ENCODE results near the gene FAM83G.
"Not testable (repeated sequence)": the region's sequence is repeated elsewhere in the genome, so short reads cannot be mapped to it uniquely, and the experiment has no call there.

FAM83G gene

GRCh38 chr17:19023209-19023999, 18.8 kb upstream of the FAM83G start:
- no peak for DNase-seq (ENCODE audit: low read depth)

GRCh38 chr17:19022747-19023146, 18.2 kb upstream of the FAM83G start:
- no peak for DNase-seq (ENCODE audit: low read depth)

- DNase-seq (ENCODE audit: low read depth) = no peak
Observed at GRCh38 chr17:19022128-19022527, 17.6 kb upstream of the FAM83G start.

- DNase-seq (ENCODE audit: low read depth) = no peak
Observed at GRCh38 chr17:19021622-19022083, 17.1 kb upstream of the FAM83G start.

GRCh38 chr17:19021011-19021621, 16.6 kb upstream of the FAM83G start:
- DNase-seq (ENCODE audit: low read depth) = not testable (repeated sequence)

- no peak for DNase-seq (ENCODE audit: low read depth)
Observed at GRCh38 chr17:19020016-19020415, 15.5 kb upstream of the FAM83G start.

GRCh38 chr17:19019041-19019941, 14.7 kb upstream of the FAM83G start:
- no peak for DNase-seq (ENCODE audit: low read depth)

- no peak for DNase-seq (ENCODE audit: low read depth)
Observed at GRCh38 chr17:19018600-19018950, 14.0 kb upstream of the FAM83G start.

- no peak for DNase-seq (ENCODE audit: low read depth)
Observed at GRCh38 chr17:19017804-19018599, 13.4 kb upstream of the FAM83G start.

- no peak for DNase-seq (ENCODE audit: low read depth)
Observed at GRCh38 chr17:19017401-19017800, 12.8 kb upstream of the FAM83G start.

- no peak for DNase-seq (ENCODE audit: low read depth)
Observed at GRCh38 chr17:19016881-19017280, 12.3 kb upstream of the FAM83G start.

- DNase-seq (ENCODE audit: low read depth) = no peak
Observed at GRCh38 chr17:19016297-19016696, 11.7 kb upstream of the FAM83G start.

GRCh38 chr17:19015428-19015827, 10.9 kb upstream of the FAM83G start:
- DNase-seq (ENCODE audit: low read depth) = no peak

GRCh38 chr17:19014628-19015215, 10.2 kb upstream of the FAM83G start:
- DNase-seq (ENCODE audit: low read depth) = no peak

GRCh38 chr17:19013806-19014627, 9.5 kb upstream of the FAM83G start:
- no peak for DNase-seq (ENCODE audit: low read depth)

GRCh38 chr17:19013226-19013625, 8.7 kb upstream of the FAM83G start:
- DNase-seq (ENCODE audit: low read depth) = no peak

- no peak for DNase-seq (ENCODE audit: low read depth)
Observed at GRCh38 chr17:19012171-19013080, 7.9 kb upstream of the FAM83G start.

- no peak for DNase-seq (ENCODE audit: low read depth)
Observed at GRCh38 chr17:19011581-19011980, 7.0 kb upstream of the FAM83G start.

- no peak for DNase-seq (ENCODE audit: low read depth)
Observed at GRCh38 chr17:19010729-19011505, 6.4 kb upstream of the FAM83G start.
